PFSK-1 (cell line): ENCODE measurements around the gene ALKBH5.
A peak's percentile ranks its signal among the peaks of the same experiment; 100 is the strongest.

ENCODE experiments used
- FOXP2 ChIP-seq: optimal IDR thresholded peaks from 2 replicates; pipeline ENCODE3; 2011; ENCODE audit warnings: borderline replicate concordance, control low read depth, inconsistent platforms; ENCODE audit not compliant: insufficient read depth; ENCODE audit errors: extremely low read length, extremely low read depth
- POLR2AphosphoS5 ChIP-seq: IDR thresholded peaks from 2 replicates; pipeline ENCODE4 v1.6.1; 2012; ENCODE audit warnings: low read depth, mild to moderate bottlenecking, control low read depth, low read length, moderate library complexity
- SIN3A ChIP-seq: IDR thresholded peaks from 2 replicates; pipeline ENCODE4 v1.6.1; 2012; ENCODE audit warnings: mild to moderate bottlenecking, low read length, moderate library complexity, borderline replicate concordance; ENCODE audit not compliant: insufficient read depth
- TAF1 ChIP-seq: IDR thresholded peaks from 2 replicates; pipeline ENCODE4 v1.6.1; 2012; ENCODE audit warnings: low read length, control low read depth, borderline replicate concordance; ENCODE audit not compliant: insufficient read depth
- TF ChIP-seq, protein P1 (sequence below), 2 experiments: IDR thresholded peaks; 2 replicates each; pipeline versions ENCODE4 v1.6.1 to v1.8.0; 2011 to 2012; ENCODE audit warnings: low read depth in 2 of 2, low read length in 2 of 2, control low read depth in 1 of 2, inconsistent platforms in 1 of 2, mild to moderate bottlenecking in 1 of 2, moderate library complexity in 1 of 2; ENCODE audit not compliant: insufficient read depth in 1 of 2

The ALKBH5 gene

DNA sequence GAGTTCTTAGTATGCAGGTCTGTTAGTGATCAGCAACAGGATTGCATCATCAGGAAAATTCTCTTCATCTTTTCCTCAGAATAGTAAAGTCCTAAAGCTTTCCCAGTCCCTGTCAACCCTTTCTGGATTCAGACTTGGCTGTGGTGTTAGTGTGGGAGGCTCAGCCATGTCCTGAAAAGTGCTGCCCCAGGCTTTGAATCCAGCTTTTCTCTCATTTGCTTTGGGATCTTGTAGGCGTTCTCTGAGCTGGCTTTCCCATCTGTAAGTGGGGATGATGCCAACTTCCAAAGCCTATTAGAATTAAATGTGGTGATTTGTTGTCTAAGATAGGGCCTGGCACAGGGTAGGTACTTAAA is 3.0 kb downstream of the ALKBH5 start:
- TF ChIP-seq FOXP2 (no peak), POLR2AphosphoS5 (no peak), SIN3A (no peak), TAF1 (no peak)
- TF ChIP-seq, protein P1, sequence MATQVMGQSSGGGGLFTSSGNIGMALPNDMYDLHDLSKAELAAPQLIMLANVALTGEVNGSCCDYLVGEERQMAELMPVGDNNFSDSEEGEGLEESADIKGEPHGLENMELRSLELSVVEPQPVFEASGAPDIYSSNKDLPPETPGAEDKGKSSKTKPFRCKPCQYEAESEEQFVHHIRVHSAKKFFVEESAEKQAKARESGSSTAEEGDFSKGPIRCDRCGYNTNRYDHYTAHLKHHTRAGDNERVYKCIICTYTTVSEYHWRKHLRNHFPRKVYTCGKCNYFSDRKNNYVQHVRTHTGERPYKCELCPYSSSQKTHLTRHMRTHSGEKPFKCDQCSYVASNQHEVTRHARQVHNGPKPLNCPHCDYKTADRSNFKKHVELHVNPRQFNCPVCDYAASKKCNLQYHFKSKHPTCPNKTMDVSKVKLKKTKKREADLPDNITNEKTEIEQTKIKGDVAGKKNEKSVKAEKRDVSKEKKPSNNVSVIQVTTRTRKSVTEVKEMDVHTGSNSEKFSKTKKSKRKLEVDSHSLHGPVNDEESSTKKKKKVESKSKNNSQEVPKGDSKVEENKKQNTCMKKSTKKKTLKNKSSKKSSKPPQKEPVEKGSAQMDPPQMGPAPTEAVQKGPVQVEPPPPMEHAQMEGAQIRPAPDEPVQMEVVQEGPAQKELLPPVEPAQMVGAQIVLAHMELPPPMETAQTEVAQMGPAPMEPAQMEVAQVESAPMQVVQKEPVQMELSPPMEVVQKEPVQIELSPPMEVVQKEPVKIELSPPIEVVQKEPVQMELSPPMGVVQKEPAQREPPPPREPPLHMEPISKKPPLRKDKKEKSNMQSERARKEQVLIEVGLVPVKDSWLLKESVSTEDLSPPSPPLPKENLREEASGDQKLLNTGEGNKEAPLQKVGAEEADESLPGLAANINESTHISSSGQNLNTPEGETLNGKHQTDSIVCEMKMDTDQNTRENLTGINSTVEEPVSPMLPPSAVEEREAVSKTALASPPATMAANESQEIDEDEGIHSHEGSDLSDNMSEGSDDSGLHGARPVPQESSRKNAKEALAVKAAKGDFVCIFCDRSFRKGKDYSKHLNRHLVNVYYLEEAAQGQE (IDR thresholded peaks at IDR 0.05; ENCODE audit: insufficient read depth in 1 of 2, low read depth in 2 of 2, low read length in 2 of 2) = no peak

DNA sequence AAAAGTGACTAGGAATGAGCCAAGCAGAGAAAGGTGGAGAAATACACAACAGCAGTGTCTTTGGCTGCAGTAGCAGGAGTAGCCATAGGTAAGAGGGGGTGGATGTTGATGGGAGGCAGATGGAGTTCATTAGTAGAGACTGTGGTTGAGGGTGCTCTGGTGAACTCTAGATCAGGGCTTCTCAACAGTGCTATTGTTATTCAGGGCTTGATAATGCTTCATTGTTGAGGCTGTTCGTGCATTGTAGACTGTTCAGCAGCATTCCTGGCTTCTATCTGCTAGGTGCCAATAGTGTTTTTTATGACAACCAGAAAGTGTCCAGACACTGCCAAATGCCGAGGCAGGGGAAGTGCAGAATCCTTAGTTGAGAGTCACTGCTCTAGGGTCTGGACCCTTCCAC is 3.6 kb downstream of the ALKBH5 start:
- TF ChIP-seq POLR2AphosphoS5 = no peak
- TF ChIP-seq SIN3A = no peak
- TF ChIP-seq TAF1 = no peak
- TF ChIP-seq, protein P1 (IDR thresholded peaks at IDR 0.05; ENCODE audit: insufficient read depth in 1 of 2, low read depth in 2 of 2, low read length in 2 of 2) = no peak
- TF ChIP-seq FOXP2 = no peak

DNA sequence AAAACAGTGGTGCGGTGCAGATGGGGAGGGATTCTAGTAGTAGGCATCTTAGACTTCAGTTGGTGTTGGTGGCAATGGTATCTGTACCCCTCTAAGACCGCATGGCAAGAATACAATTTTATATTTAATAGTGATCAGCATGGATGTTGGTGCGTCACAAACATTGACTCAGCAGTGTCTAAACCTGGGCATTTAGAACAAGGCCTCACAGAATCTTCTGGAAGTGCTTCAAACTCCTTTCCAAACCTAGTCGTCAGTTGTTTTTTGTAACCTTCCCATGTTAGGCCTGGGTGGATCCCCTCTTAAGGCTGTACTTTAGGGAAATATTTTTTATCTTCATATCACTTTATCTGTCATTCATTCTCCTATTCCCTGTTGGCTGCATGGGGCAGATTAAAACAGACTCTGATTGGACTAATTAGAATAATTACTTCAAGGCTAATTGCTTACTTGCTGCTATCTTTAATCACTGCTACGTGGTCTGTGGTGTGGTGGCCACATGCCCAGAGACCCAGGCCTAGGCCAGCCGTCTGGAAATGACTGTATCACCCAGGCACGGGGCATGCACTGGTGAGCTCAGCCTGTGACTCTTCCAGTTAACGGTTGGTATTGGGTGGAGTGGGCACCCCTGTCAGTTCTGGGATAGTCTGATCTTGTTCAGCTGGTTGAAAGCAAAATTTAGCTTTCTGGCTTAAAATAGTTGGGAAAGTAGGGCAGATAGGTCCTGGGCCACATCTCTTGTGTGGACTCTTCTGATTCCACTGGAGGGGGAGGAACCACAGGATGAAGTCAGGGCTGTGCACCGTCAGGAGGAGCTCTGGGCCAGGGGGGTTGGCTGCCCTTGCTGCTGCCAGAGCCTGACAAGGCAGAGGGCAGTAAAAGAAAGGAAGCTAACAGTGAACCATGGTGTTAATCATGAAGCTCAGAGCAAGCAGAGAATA is 4.5 kb downstream of the ALKBH5 start:
- TF ChIP-seq TAF1 = no peak
- no peak for TF ChIP-seq POLR2AphosphoS5

DNA sequence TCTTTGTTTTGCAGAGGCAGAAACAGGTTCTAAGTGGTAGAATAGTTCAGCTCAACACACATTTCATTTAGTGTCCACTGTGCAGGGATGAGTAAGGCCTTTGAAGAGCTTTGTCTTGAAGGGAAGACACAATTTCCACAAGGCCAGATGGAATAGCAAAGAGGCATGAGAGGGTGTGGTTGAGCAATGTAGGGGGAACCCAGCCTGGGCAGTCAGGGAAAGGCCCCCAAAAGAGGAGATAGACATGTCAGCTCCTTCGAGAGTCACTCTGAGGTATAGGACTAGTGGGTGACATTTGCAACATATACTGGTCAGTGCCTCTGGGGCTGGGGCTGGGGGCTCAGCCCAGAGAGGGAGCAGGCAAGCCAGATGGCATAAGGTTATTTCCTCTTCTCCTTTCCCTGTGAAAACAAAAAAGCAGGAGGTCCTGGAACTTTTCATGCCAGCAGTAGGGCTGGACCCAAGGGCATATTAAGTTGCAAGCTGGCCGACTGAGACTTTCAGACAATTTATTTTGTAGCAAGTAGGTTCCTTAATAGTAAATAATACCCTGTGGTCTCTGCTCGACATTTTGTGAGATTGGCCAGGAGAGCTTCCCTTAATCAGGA is 7.1 kb downstream of the ALKBH5 start:
- TF ChIP-seq, protein P1 (IDR thresholded peaks at IDR 0.05; ENCODE audit: insufficient read depth in 1 of 2, low read depth in 2 of 2, low read length in 2 of 2) = no peak
- no peak for TF ChIP-seq TAF1
- no peak for TF ChIP-seq POLR2AphosphoS5
- TF ChIP-seq FOXP2 = no peak
- no peak for TF ChIP-seq SIN3A

DNA sequence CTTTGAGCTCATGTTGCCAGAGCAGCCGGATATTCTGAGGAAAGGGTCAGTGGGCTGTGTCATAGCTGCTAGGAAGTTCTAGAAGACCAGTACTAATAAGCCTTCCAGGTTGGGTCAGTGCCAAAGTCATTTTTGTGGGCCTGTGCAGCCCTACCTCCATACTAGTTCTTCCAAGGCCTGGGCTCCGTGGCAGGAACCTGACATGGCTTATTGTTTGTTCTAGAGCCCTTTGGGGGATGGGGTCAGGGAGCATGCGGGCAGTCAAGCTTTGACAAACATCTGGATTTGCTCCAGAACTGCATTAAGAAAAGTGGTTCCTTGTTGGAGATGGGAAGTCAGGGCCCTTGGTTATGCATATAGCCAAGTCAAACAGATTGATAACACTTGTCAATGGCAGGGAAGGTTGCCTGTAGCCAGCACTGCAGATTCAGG is 7.6 kb downstream of the ALKBH5 start:
- no peak for TF ChIP-seq FOXP2
- 0 out of 2 replicates have a peak, but pooled peaks have one; percentile 73 for TF ChIP-seq SIN3A
- TF ChIP-seq, protein P1 (IDR thresholded peaks at IDR 0.05; ENCODE audit: insufficient read depth in 1 of 2, low read depth in 2 of 2, low read length in 2 of 2) = 0 out of 4 replicates have a peak, but pooled peaks of 1 of the 2 experiments have one; percentile 32
